ENCODE results near the gene ARMC2. TPM values are rescaled to one million over a fixed set of nuclear protein-coding genes. Genes with fewer than 3 reads are reported as not detected.

The ARMC2 gene
- total and polyA plus RNA-seq, 10 donors, result 1.4 to 12.2 (median 5.7) TPM

GRCh38 chr6:108837236-108837971 is 10.8 kb upstream of the ARMC2 start:
- peak in 1 of 3 donors; percentile 18 for TF ChIP-seq POLR2AphosphoS5 (IDR thresholded peaks at IDR 0.05)
- TF ChIP-seq, protein P1, sequence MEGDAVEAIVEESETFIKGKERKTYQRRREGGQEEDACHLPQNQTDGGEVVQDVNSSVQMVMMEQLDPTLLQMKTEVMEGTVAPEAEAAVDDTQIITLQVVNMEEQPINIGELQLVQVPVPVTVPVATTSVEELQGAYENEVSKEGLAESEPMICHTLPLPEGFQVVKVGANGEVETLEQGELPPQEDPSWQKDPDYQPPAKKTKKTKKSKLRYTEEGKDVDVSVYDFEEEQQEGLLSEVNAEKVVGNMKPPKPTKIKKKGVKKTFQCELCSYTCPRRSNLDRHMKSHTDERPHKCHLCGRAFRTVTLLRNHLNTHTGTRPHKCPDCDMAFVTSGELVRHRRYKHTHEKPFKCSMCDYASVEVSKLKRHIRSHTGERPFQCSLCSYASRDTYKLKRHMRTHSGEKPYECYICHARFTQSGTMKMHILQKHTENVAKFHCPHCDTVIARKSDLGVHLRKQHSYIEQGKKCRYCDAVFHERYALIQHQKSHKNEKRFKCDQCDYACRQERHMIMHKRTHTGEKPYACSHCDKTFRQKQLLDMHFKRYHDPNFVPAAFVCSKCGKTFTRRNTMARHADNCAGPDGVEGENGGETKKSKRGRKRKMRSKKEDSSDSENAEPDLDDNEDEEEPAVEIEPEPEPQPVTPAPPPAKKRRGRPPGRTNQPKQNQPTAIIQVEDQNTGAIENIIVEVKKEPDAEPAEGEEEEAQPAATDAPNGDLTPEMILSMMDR (IDR thresholded peaks at IDR 0.05 in 8 of 11, conservative IDR thresholded peaks at IDR 0.05 in 3 of 11), result no peak
- TF ChIP-seq POLR2A (IDR thresholded peaks at IDR 0.05), result no peak
- H3K27ac ChIP-seq, result peak overlapping the region in 4 of 8 donors; percentile 36 to 51 (median 40)
- no peaks in the 10 kb centered on the region for H3K36me3 ChIP-seq
- H3K27me3 ChIP-seq (replicated peaks in 1 of 7), result no peaks in the 10 kb centered on the region
- H3K4me3 ChIP-seq, result no peak overlapping the region
- H3K9me3 ChIP-seq, result no peaks in the 10 kb centered on the region
- H3K4me1 ChIP-seq, result peaks cover 9 to 38% (median 26%) of the 10 kb centered on the region in 6 donors
- WGBS, 5 donors, result 29 to 45% (median 44%) methylated on average over 4 of the region's 4 CpGs
- intact Hi-C loops (cut with DNase I; ENCODE audit: low total_unique reads), result loop anchor here (10.0 kb wide), 2 partner anchors 53 to 293 kb away; no protein-coding TSS in a partner anchor
- no peak for DNase-seq

DNA sequence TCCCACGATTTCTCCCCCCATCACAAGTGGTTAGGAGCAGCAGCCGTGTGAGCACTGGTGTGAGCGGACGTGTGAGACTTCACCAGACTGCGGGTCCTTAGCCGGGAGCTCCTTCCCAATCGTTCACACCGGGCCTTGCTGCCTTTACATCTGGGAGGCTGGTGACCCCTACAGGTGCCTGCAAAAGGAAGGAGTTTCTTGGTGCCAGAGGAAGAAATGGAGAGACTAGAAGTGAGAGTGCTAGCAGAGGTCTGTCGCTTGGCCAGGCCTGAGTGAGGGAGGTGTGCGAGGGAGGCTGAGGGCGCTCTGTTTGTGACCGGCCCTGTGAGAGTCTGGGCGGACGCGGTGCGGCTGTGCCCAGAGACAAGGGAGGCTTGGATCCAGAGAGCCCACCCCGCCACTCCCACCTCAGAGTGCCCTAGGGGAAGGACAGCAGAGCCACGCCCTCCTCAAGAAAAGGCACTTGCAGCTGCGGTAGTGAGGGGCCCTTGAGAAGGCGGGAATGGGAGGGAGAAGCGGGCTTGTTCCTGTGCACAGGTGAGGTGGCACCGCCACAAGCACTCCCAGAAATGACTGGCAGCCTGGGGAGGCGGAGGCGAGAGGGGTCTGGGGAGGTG is 10.0 kb upstream of the ARMC2 start:
- intact Hi-C loops (cut with DNase I; ENCODE audit: low total_unique reads), result loop anchor here (10.0 kb wide), 2 partner anchors 53 to 293 kb away; no protein-coding TSS in a partner anchor
- Histone ChIP-seq H3K4me3 (no peak overlapping the region), H3K27ac (peak overlapping the region in 3 of 8 donors; percentile 38 to 51 (median 43)), H3K4me1 (peaks cover 9 to 38% (median 26%) of the 10 kb centered on the region in 6 donors), H3K27me3 (replicated peaks in 1 of 7) (no peaks in the 10 kb centered on the region), H3K9me3 (no peaks in the 10 kb centered on the region), H3K36me3 (no peaks in the 10 kb centered on the region)
- TF ChIP-seq POLR2AphosphoS5 (IDR thresholded peaks at IDR 0.05), result no peak
- WGBS, 5 donors, result 64 to 69% (median 66%) methylated on average over 24 of the region's 24 CpGs
- DNase-seq, result peak; percentile 72

GRCh38 chr6:108839083-108839642 is 9.1 kb upstream of the ARMC2 start:
- H3K9me3 ChIP-seq, result no peaks in the 10 kb centered on the region
- H3K36me3 ChIP-seq, result no peaks in the 10 kb centered on the region
- TF ChIP-seq POLR2A (IDR thresholded peaks at IDR 0.05), result no peak
- TF ChIP-seq, protein P1 (IDR thresholded peaks at IDR 0.05 in 8 of 11, conservative IDR thresholded peaks at IDR 0.05 in 3 of 11), result no peak
- no peak for TF ChIP-seq POLR2AphosphoS5 (IDR thresholded peaks at IDR 0.05)
- H3K4me1 ChIP-seq, result peaks cover 9 to 38% (median 26%) of the 10 kb centered on the region in 6 donors
- intact Hi-C loops (cut with DNase I; ENCODE audit: low total_unique reads), result loop anchor here (10.0 kb wide), 2 partner anchors 54 to 294 kb away; no protein-coding TSS in a partner anchor
- WGBS, 5 donors, result 68 to 83% (median 71%) methylated on average over 9 of the region's 9 CpGs
- H3K4me3 ChIP-seq, result no peak overlapping the region
- DNase-seq, result no peak
- no peak overlapping the region for H3K27ac ChIP-seq
- H3K27me3 ChIP-seq (replicated peaks in 1 of 7), result no peaks in the 10 kb centered on the region

DNA sequence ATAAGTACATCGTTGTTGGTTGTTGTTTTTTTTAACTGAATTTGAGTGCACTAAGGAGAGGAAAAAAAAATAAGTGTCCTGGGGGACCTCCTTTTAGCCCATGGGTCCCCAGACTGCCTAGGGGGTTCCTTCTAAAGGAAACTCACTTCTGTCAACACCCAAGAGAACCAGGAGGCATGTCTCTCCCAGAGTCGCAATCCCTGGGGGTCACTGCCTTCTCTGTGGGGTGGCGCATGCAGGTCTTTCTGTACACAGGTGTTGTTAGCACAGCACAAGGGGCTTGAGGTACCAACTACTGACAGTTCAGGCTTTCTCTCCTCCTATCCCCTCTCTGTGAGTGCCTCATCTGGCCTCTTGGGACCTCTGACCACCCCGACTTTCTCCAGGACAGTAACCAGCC is 7.3 kb upstream of the ARMC2 start:
- DNase-seq, result no peak
- Histone ChIP-seq H3K36me3 (no peaks in the 10 kb centered on the region), H3K4me3 (no peak overlapping the region), H3K27me3 (replicated peaks in 1 of 7) (no peaks in the 10 kb centered on the region), H3K4me1 (peaks cover 9 to 33% (median 18%) of the 10 kb centered on the region in 6 donors), H3K9me3 (no peaks in the 10 kb centered on the region), H3K27ac (peak overlapping the region in 7 of 8 donors; percentile 3 to 77 (median 48))
- intact Hi-C loops (cut with DNase I; ENCODE audit: low total_unique reads), result no loop called here
- 76 to 85% (median 82%) methylated on average over 4 of the region's 4 CpGs for WGBS, 5 donors
- TF ChIP-seq POLR2A (IDR thresholded peaks at IDR 0.05) (no peak), POLR2AphosphoS5 (IDR thresholded peaks at IDR 0.05) (no peak)
- TF ChIP-seq, protein P1 (IDR thresholded peaks at IDR 0.05 in 8 of 11, conservative IDR thresholded peaks at IDR 0.05 in 3 of 11), result no peak
